ENCODE measurements around the gene RAD51B.

GRCh38 chr14:68564191-68564825 is 744.7 kb downstream of the RAD51B start:
- no peak for TF ChIP-seq CTCF (conservative IDR thresholded peaks at IDR 0.05; ENCODE audit: low read depth, low read length)
- TF ChIP-seq EZH2 (IDR thresholded peaks at IDR 0.05; ENCODE audit: borderline replicate concordance, low read depth, low read length, poor library complexity, severe bottlenecking): no peak

Data from A673 (cell line).